Pons (tissue), 1 donor: ENCODE results near the gene EDRF1.
"Not testable (repeated sequence)": the region's sequence is repeated elsewhere in the genome, so short reads cannot be mapped to it uniquely, and the experiment has no call there.

Experiments used
- DNase-seq: peaks from one replicate; pipeline ENCODE4 v3.0.0-alpha.2; 2016; ENCODE audit warnings: low spot score

Gene EDRF1, protein sequence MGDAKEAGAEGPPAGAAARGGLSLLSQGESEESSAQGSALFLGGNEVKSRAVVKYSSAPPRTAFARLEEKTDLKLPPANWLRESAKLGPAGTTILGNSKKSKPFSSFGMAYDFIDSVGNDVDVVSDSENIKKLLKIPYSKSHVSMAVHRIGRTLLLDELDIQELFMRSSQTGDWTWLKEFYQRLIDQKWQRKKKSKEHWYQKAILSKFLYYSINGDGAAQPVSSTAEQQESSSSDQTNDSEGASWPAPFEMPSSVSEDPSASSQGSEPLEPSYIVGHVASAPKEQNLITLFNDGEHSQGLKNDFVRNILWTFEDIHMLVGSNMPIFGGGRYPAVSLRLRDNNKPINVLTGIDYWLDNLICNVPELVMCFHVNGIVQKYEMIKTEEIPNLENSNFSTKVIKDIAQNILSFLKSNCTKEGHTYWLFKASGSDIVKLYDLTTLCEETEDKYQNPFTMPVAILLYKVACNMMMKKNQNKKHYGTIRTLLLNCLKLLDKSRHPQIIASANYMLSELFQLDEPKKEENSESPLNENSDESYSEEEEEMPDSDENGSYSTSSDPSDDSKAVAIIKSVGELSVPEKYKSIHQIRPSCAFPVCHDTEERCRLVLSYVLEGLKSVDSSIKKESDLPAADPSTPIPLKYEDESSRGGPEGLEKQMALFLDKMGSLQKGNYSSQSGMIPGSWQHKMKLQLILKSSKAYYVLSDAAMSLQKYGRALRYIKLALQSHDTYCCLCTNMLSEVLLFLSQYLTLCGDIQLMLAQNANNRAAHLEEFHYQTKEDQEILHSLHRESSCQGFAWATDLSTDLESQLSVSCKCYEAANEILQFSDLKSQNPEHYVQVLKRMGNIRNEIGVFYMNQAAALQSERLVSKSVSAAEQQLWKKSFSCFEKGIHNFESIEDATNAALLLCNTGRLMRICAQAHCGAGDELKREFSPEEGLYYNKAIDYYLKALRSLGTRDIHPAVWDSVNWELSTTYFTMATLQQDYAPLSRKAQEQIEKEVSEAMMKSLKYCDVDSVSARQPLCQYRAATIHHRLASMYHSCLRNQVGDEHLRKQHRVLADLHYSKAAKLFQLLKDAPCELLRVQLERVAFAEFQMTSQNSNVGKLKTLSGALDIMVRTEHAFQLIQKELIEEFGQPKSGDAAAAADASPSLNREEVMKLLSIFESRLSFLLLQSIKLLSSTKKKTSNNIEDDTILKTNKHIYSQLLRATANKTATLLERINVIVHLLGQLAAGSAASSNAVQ

DNA sequence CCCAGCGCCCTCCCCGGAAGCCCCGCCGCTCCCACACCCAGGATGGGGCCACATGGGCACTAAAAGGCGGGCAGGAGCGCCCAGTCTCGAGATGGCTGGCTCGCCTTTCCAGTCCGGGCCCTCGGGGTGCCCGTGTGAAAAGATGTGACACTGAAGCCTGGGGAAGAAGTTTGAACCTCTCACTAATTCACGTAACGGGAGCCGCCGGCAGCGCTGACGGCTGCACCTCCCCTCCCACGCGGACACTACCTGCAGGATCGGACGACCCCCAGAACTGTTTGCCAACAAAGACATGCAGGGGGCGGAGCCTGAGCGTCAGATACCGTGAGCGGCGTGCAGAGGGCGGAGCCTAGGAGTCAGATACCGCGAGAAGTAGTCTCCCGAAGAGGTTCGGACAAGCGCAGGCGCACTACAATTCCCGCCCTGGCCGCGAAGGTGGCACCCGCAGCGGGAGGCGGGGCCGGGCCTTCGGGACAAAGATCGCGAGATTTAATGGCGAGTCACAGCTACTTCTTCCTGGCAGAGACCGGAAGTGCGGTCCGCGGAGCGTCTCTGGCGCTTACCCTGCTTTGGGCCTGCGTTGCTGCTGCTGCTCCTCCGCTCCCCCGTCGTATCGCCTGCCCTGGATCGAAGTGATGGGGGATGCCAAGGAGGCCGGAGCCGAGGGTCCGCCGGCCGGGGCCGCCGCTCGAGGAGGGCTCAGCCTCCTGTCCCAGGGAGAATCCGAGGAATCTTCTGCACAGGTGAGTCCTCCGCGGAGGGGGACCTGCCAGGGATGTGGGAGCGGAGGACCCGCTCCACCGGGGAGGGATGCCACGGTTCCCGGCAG, at the start of gene EDRF1:
EDRF1 (plus strand) TSS at position 537 of the 829 bp plus-strand sequence; CDS start at position 636, 99 bp downstream.
- peak; percentile 98 for DNase-seq

DNA sequence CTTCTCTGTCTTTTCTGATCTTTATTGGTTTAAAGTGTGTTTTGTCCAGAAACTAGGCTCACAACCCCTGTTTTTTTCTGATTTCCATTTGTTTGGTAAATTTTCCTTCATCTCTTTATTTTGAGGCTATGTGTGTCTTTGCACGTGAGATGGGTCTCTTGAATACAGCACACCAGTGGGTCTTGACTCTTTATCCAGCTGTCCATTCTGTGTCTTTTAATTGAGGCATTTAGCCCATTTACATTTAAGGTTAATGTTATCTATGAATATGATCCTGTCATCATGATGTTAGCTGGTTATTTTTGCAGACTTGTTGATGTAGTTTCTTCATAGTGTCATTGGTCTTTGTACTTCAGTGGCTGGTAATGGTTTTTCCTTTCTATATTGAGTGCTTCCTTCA, 46.6 kb upstream of the EDRF1 start:
- no peak for DNase-seq

DNA sequence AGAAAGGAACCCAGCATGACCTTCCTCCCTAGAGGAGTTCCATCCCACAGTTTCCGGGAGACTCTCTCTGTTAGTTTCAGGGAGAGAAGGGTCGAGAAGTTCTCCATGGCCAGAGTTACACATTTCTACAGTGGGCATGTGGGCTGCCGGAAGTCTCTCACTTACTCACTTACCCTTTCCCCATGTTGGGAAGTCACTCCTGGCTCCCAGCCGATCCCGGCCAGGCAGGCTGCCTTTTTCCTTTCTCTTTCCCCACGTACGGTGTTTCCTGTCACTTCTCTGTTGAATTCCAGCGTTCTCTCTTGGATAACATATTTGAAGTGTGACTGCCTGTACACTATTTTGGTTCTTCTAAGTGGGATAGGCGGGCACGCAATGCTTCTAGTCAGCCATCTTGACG, 40.1 kb upstream of the EDRF1 start:
- DNase-seq, result no peak

DNA sequence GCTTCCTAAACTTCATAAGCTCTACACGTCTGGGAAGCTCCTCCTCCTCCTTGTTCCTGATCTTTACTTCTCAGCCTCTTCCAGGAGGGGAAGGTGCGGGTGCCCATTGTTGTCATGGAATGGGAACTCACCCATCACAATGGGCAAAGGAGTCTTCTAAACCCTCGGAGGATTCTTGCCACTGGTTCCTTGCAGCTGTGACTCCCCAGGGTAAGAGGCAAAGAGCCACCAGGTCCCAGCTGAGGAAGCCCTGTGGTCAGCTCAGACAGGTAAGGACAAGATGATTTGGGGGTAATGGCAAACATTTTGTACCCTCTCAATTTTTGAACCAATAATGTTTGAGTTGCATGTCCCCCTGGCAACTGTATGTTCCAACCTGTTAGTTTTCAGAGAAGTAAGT, 36.4 kb upstream of the EDRF1 start, which contains the start of gene TEX36:
TEX36 (minus strand) TSS at position 101 of the 400 bp plus-strand sequence. CDS start 174 bp downstream, outside the sequence.
- no peak for DNase-seq

DNA sequence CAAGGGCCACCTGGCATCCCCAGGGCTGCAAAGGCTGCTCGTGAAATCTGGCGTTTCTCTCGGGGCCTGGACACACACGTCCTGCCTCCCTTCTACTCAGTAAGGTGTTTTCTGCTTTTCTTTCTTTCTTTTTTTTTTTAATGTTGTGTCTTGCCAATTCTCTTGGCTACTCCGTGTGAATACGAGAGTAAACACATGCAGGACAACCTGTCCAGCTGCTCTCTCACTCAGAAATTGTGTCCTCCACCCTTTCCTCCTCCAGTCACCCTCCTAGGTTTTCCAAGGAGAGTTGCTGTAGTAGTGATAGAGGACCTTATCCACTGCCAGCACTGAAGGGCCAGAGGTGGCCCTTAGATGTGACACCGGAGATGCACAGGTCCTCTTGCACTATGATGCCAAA, 35.7 kb upstream of the EDRF1 start:
- no peak for DNase-seq

DNA sequence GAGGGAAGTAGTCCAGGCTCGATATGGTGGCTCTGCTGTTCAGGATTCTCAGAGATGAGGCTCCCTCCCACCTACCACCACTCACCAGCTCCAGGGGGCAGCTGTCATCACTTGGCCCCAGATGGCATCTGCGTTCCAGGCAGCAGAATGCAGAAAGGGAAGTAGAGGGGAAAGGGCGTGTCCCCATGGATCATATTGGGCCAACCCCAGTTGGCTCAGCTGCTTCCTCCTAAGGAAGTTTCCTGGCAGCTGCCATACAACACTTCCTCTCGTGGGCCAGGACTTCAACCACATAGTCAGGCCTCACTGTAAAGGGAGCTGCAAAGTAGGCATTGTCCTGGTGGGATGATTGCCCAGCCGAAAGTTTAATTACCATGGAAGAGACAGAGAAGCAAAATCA, 34.9 kb upstream of the EDRF1 start:
- no peak for DNase-seq

DNA sequence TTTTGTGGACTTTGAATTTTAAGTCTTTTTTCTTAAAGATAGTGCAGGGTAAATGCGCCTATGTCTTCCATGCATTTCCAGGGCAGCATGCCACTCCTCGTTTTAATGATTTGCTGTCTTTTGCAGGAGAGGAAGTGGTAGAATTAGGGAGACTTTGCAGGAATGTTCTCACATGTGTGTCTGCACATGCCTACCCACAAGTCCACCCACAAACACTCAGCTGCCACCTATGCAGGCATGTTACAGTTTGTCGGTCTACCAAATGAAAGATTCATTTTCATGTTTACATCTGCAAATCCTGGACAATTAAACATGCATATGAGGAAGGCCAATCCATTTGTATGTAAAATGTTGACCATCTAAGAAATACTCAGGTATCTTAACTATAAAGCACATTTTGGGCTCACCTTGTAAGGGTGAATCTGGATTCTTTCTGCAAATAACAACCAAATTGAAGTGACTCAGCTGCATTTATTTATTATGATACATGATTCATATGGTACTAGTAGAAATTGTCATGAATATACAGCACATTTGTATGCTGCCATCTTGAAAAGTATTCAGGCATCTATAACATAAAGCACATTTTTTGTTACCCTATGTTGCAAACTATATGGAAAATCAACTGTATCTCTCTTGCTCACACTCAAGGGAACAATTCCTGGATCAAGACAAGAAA, 31.9 kb upstream of the EDRF1 start:
- DNase-seq, result no peak

DNA sequence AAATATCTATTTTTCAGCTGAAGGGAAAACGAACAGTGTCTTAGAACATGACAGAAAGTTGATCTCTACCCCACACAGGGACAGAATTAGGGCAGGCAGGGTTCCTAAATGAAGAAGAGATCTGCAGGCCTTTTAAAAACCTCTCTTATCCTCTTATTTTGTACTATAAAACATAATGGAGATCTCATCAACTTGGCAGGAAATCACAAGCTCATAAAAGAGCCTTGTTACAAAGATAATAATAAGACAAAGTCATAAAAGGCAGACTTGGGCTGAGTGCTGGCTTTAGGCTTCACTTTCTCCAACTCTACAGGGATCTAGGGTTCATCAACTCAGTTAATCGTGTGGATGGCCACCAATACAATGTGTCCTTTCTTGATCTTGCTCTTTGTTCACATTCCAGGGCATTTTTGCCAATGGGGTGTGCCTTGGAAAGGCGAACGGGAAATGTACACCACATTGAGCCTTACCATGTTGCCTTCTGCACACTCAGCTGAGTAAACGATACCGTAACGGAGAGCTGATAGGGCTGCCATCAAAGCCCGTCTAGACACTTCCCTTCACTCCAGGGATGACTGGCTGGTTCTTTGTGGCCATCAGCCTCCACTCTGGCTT, 29.4 kb upstream of the EDRF1 start:
- no peak for DNase-seq

DNA sequence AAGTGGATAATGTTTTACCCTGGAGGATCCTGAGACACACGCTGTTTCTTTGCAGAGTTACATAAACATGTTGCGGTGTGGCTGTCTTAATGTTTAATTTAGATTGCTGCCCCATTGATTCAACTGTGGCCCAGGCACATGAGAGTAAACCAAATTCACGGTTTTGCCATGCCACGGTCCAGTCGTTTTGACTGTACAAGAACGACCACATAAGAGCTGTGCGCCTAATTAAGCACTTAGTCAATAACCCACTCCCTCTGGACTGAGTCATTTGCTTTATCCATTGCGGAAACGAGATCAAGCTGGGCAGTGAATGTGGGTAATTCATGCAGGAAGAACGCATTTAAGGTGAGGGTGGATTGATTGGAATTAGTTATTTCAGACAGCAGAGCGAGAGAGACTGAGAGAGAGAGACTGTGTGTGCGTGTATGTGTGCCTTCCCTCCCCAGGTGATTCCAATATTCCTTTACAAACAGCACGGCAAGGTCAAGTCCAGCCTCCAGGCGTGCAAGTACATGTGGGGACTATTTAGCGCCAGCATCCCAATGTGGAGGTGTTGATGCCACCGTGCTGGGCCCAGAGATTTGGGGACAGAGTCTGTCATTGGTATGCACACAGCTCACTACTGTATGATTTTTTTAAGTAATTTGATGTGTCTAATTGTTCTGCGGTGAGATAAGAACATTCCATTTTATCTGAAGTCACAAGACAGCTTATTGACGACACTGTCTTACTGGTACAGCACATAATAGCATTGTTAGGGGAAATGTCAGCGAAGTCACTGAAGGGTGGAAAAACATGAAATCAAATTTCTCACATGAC, 28.1 kb upstream of the EDRF1 start:
- no peak for DNase-seq

DNA sequence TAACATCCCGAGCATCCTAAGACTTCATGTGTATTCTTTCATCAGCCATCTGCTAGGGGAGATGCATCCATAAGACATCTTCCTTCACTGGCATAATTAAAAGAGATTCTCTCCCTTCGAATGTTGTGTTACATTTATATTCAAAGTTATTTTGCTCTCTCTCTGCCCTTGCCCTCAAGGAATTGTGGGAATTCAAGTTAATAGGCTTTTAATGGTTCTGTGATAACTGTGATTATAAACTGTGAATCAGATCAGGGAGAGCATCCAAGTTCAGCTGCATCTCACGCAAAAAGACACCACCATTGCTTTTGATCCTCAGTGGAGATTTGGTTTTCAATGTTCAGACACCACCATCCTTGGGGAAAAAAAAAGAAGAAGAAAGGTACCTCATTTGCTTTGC, 27.3 kb upstream of the EDRF1 start:
- no peak for DNase-seq

DNA sequence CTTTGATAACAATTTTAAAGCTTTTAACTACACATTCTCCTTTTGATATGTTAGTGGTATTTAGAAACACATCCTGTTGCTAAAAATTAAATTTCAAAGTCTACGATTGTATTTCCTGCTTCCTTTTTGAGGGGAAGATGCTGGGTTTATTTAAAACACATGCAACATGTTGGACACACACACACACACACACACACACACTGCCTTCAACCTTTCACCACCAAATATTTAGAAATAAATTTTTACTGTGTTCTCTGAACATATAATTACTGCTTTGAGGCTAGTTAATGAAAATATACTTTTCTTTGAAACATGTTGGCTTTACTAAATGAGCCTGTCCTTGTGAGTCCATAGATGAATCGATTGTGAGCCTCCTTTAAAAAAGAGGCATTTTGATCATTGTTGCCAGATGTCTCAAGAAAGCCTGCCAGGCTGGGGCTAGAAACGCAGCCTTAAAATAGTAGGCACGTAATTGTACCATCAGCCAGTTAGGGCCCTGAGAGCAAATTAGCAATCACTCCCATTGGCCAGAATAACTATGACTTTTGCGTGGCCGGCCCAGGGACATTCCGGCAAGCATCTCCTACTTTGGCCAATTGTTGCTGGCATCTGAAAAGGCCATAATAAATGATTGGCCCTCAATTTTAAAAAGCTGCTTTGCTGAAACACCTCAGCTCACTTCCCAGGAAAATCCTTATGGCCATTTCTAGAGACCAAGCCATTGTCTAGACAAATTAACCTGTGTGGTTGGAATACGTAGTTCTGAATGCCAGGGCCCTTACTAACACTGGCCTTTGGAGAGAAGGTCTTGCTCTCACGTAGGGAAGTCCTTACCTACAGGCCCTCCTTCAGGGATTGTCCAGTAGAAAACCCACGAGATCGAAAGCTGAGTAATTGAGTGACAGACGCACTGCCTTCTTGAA, 26.6 kb upstream of the EDRF1 start:
- DNase-seq, result no peak

DNA sequence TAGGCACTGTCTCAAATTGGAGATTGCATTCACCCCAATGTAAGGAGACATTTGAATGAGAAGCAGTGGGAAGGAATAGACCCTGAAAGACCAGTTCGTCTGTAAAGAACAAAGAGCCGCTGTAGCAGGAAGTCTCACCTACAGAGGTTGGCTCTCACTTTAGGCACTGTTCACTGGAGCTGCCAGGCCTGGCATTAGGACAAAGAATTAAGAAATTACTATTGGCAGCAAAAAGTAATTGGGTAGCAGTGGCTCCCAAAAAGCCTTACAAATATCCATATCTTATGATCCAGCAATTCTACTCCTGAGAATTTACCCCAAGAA, 26.0 kb upstream of the EDRF1 start:
- no peak for DNase-seq

DNA sequence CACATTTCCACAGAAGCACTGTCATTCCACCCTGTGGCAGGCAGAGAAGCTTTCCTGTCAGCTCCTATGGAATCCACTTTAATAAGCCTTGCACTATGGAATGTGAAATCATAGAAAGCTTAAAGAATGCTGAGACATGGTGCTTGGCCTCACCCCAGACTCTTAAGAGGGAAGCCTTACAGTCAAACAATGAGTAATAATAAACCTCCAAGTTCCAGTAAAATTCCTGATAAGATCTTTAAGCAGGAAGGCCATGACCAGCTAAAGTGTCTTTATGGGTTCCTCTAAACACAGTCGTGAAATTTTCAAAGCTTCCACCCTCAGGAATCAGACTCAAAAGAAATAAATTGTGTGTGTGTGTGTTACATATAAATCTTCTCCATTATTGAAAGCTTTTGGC, 24.6 kb upstream of the EDRF1 start:
- DNase-seq, result no peak

DNA sequence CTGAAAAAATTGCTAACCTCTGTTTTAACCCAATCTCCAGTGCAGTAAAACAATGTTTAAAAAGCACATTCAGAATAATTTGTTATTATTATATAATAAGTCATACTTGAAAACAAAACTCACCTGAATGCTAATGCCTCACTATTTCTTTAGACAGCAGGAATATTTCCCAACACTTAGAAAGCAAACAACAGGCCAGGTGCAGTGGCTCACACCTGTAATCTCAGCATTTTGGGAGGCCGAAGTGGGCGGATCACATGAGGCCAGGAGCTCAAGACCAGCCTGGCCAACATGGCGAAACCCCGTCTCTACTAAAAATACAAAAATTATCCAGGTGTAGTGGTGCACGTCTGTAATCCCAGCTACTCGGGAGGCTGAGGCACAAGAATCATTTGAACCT, 22.6 kb upstream of the EDRF1 start:
- not testable (repeated sequence) for DNase-seq

DNA sequence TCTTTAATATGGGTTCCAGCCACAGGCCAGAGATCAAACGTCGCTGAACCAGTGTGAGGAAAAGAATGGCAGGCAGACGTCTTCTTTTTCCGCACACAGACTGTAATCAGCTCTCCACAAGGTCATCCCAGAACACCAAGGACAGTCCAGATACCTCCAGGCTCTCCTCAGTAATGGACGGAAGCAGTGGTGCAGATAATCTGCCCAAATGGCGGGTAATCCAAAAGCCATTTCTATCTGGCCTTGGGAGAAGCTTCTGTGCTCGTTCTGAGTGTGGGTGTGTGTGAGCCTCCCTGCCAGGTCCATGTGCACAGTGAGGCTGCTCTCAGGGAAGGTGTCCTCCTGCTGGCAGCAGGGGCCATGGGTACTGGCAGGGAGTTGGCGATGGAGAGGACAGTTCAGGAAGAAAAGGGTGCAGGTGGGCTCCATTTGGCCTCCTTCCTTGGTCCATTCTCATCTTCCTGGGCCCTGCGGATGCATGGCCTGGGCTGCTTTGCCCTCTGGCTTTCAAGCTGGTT, 21.0 kb upstream of the EDRF1 start:
- DNase-seq, result no peak

DNA sequence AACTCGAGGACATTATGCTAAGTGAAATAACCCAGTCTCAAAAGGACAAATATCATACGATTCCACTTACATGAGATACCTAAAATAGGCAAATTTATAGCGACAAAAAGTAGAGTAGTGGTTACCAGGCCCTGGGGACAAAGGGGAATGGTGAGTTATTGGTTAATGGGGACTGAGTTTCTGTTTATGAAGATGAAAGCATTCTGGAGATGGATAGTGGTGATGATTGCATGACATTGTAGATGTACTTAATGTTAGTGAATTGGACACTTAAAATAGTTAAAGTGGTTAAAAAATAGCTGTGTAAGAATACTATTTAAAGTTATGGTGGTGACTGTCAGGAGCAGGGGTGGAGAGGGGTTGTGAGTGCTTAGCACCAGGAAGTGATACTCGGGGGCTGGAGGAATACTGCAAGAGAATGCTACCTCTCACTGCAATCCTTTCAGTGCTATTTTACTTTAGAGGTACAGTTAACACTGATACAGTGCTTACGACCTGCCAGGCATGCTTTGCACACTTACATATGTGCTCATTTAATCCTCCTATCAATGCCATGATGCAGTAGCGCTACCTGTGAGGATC, 19.9 kb upstream of the EDRF1 start:
- DNase-seq, result no peak

DNA sequence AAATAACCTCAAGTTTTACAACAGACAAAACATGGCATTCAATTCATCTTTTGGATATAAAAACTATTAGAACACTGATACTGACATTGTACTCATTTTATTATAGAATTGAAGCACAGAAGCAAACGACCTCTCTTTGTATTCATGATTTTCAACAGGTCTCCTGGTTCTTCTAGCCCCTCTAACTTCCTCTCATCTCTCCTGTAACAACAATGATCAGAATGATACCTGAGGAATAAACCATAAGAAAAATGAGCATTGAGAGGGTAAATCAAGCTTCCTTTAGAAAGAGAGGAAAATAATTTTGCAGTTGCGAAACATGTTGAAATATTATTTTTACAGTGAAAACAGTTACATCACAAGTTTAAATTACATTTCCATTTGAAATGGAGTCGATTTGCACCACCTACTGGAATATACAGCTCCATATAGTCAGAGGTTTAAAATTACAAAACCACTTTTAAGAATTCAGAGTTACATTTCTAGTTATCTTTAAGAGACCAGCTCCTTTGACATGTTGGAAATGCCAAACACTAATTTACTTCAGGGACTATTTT, 19.1 kb upstream of the EDRF1 start:
- no peak for DNase-seq
